Stimulated activated CD8-positive, alpha-beta memory T cell treated with anti-CD3 and anti-CD28 coated beads, Interleukin-7, amount 100 ng/mL, for 1 hour (primary cell): ENCODE data around the gene ALMS1.
"Not testable (repeated sequence)": the region's sequence is repeated elsewhere in the genome, so short reads cannot be mapped to it uniquely, and the experiment has no call there.

ENCODE experiments used
- DNase-seq, 2 donors: peaks; one replicate each; pipeline ENCODE4 v3.0.0-alpha.2; 2020; ENCODE audit warnings: low read depth in 2 of 2

ALMS1 gene

GRCh38 chr2:73503992-73504570, 118.4 kb downstream of the ALMS1 start:
- DNase-seq: no peak

- not testable (repeated sequence) for DNase-seq
These were observed 119.2 kb downstream of the ALMS1 start for GRCh38 chr2:73504850-73505249.

GRCh38 chr2:73510470-73510869, 124.8 kb downstream of the ALMS1 start:
- not testable (repeated sequence) for DNase-seq

- DNase-seq: no peak
These were observed 130.4 kb downstream of the ALMS1 start for GRCh38 chr2:73516033-73516432.

- DNase-seq: no peak
These were observed 143.1 kb downstream of the ALMS1 start for GRCh38 chr2:73528688-73529087.

- DNase-seq: not testable (repeated sequence)
These were observed 145.1 kb downstream of the ALMS1 start for GRCh38 chr2:73530773-73531172.

GRCh38 chr2:73532381-73532780, 146.7 kb downstream of the ALMS1 start:
- DNase-seq: no peak

GRCh38 chr2:73536133-73536840, 150.7 kb downstream of the ALMS1 start:
- no peak for DNase-seq

- not testable (repeated sequence) for DNase-seq
These were observed 175.2 kb downstream of the ALMS1 start for GRCh38 chr2:73560875-73561274.

GRCh38 chr2:73561422-73561821, 175.8 kb downstream of the ALMS1 start:
- no peak for DNase-seq

- DNase-seq: no peak
These were observed 179.3 kb downstream of the ALMS1 start for GRCh38 chr2:73564986-73565385.

- DNase-seq: no peak
These were observed 180.7 kb downstream of the ALMS1 start for GRCh38 chr2:73566288-73566878.

- no peak for DNase-seq
These were observed 189.6 kb downstream of the ALMS1 start for GRCh38 chr2:73575261-73575660.

GRCh38 chr2:73582364-73582763, 196.7 kb downstream of the ALMS1 start:
- no peak for DNase-seq

- no peak for DNase-seq
These were observed 202.5 kb downstream of the ALMS1 start for GRCh38 chr2:73588177-73588576.

- no peak for DNase-seq
These were observed 208.0 kb downstream of the ALMS1 start for GRCh38 chr2:73593680-73594079.

GRCh38 chr2:73594251-73594650, 208.6 kb downstream of the ALMS1 start:
- no peak for DNase-seq

- no peak for DNase-seq
These were observed 216.1 kb downstream of the ALMS1 start for GRCh38 chr2:73601780-73602179.

- DNase-seq: not testable (repeated sequence)
These were observed 217.5 kb downstream of the ALMS1 start for GRCh38 chr2:73603099-73603588.

GRCh38 chr2:73604589-73604988, 219.0 kb downstream of the ALMS1 start:
- not testable (repeated sequence) for DNase-seq

- no peak for DNase-seq
These were observed 224.5 kb downstream of the ALMS1 start for GRCh38 chr2:73610111-73610510.

- no peak for DNase-seq
These were observed 225.6 kb downstream of the ALMS1 start for GRCh38 chr2:73611193-73611592.

GRCh38 chr2:73611867-73612266, 226.2 kb downstream of the ALMS1 start:
- no peak for DNase-seq
